Esophagus muscularis mucosa (tissue), 4 donors: ENCODE measurements around the gene NAGPA. TPM values are rescaled to one million over a fixed set of nuclear protein-coding genes. Genes with fewer than 3 reads are reported as not detected.

Source experiments
- DNase-seq: peaks from one replicate; pipeline ENCODE4 v3.0.0-alpha.2; 2017; ENCODE audit errors: extremely low spot score
- H3K27ac ChIP-seq, 4 donors: fragments of 200-600 bp; sonication (generic); replicated peaks in 1 of 4; 1 replicate in 3 of 4; 2 replicates in 1 of 4; pipeline ENCODE4 v1.5.1; 2016 to 2019; ENCODE audit warnings: mild to moderate bottlenecking in 1 of 4
- H3K27me3 ChIP-seq, 4 donors: fragments of 200-600 bp; sonication (generic); one replicate each; pipeline versions ENCODE4 v1.5.1 to v1.6.0; 2016 to 2019
- H3K36me3 ChIP-seq, 4 donors: fragments of 200-600 bp; sonication (generic); one replicate each; pipeline ENCODE4 v1.5.1; 2016 to 2019
- H3K4me1 ChIP-seq, 4 donors: fragments of 200-600 bp; sonication (generic); one replicate each; pipeline ENCODE4 v1.5.1; 2016 to 2019
- H3K4me3 ChIP-seq, 4 donors: fragments of 200-600 bp; sonication (generic); 1 replicate in 2 of 4; 2 replicates in 2 of 4; pipeline ENCODE4 v1.5.1; 2016 to 2019; ENCODE audit warnings: mild to moderate bottlenecking in 4 of 4, moderate library complexity in 1 of 4
- H3K9me3 ChIP-seq, 4 donors: fragments of 200-600 bp; sonication (generic); 1 replicate in 3 of 4; 2 replicates in 1 of 4; pipeline ENCODE4 v1.5.1; 2016 to 2019
- EP300 ChIP-seq: sonication (generic); formaldehyde crosslinking; IDR thresholded peaks from one replicate; pipeline ENCODE4 v1.6.1; 2017; ENCODE audit warnings: antibody characterized with exemption
- POLR2A ChIP-seq: fragments of 450-650 bp; IDR thresholded peaks from one replicate; pipeline ENCODE4 v1.6.1; 2017; ENCODE audit warnings: antibody characterized with exemption, moderate library complexity, mild to moderate bottlenecking, low read depth
- POLR2AphosphoS5 ChIP-seq, 2 donors: sonication (generic); formaldehyde crosslinking; IDR thresholded peaks; one replicate each; pipeline ENCODE4 v1.6.1; 2017; ENCODE audit warnings: antibody characterized with exemption in 2 of 2
- WGBS: methylation state at CpG from one replicate; pipeline ENCODE4 v1.1.5; 2018; 5-methylcytosine and 5-hydroxymethylcytosine counted together
- intact Hi-C: fragments of 100-400 bp; cut with DNase I; formaldehyde crosslinking; loops from one replicate; pipeline ENCODE4 v1.15.1; 2023
- total RNA-seq, 4 donors: library from RNA; depleted of rRNA; stranded (reverse); fragments of >200 nt; gene quantifications; one replicate each; pipeline versions ENCODE4 v1.1.0 to v1.2.1, GENCODE V29; 2016
- TF ChIP-seq, protein P1 (sequence below), 3 experiments: fragments of 200-600 bp in 2 of 3; fragments of 450-650 bp in 1 of 3; sonication (generic) in 2 of 3; IDR thresholded peaks; one replicate each; pipeline ENCODE4 v1.5.1; 2017 to 2019; ENCODE audit warnings: antibody characterized with exemption in 3 of 3, mild to moderate bottlenecking in 2 of 3, moderate library complexity in 1 of 3

The NAGPA gene
- total RNA-seq, 4 donors from 2014 or later, result 15.4 to 24.1 (median 21.1) TPM

GRCh38 chr16:5016967-5017677 lies 16.6 kb downstream of the NAGPA start:
- TF ChIP-seq POLR2AphosphoS5 (IDR thresholded peaks at IDR 0.05) (no peak), EP300 (no peak), POLR2A (no peak)
- TF ChIP-seq, protein P1, sequence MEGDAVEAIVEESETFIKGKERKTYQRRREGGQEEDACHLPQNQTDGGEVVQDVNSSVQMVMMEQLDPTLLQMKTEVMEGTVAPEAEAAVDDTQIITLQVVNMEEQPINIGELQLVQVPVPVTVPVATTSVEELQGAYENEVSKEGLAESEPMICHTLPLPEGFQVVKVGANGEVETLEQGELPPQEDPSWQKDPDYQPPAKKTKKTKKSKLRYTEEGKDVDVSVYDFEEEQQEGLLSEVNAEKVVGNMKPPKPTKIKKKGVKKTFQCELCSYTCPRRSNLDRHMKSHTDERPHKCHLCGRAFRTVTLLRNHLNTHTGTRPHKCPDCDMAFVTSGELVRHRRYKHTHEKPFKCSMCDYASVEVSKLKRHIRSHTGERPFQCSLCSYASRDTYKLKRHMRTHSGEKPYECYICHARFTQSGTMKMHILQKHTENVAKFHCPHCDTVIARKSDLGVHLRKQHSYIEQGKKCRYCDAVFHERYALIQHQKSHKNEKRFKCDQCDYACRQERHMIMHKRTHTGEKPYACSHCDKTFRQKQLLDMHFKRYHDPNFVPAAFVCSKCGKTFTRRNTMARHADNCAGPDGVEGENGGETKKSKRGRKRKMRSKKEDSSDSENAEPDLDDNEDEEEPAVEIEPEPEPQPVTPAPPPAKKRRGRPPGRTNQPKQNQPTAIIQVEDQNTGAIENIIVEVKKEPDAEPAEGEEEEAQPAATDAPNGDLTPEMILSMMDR (IDR thresholded peaks at IDR 0.05), result no peak
- intact Hi-C loops, result no loop called here
- no peak overlapping the region for H3K4me3 ChIP-seq
- DNase-seq, result no peak
- no peaks in the 10 kb centered on the region for H3K9me3 ChIP-seq
- no peaks in the 10 kb centered on the region for H3K36me3 ChIP-seq
- H3K27me3 ChIP-seq, result peaks cover 0 to 14% (median 0%) of the 10 kb centered on the region in 4 donors
- WGBS, result 67% methylated on average over 6 of the region's 6 CpGs
- H3K27ac ChIP-seq, result no peak overlapping the region
- H3K4me1 ChIP-seq, result no peaks in the 10 kb centered on the region

DNA sequence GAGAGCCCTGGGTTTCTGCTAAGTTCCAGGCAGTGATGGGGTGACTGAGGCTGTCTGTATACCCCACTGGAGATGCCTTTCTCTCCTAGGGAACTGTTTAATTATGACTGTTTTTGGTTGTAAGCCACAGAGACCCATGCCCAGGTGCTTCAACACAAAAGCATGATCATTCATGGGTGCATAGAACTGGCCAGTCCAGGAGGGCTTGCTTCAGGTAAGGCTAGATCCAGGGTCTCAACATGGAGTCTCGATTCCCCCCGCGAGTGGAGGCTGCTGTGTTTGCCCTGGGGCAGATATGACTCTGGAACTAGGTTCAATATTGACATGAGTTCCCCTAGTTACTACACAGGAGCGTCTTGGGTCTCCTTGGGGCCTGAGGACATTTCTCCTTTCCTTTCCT lies 17.8 kb downstream of the NAGPA start:
- Histone ChIP-seq H3K9me3 (no peaks in the 10 kb centered on the region), H3K27me3 (peaks cover 0 to 18% (median 0%) of the 10 kb centered on the region in 4 donors), H3K36me3 (no peaks in the 10 kb centered on the region), H3K4me1 (no peaks in the 10 kb centered on the region), H3K4me3 (no peak overlapping the region), H3K27ac (no peak overlapping the region)
- 87% methylated on average over 4 of the region's 4 CpGs for WGBS
- no peak for DNase-seq
- intact Hi-C loops, result no loop called here
- TF ChIP-seq POLR2A (no peak), EP300 (no peak), POLR2AphosphoS5 (IDR thresholded peaks at IDR 0.05) (no peak)
- TF ChIP-seq, protein P1 (IDR thresholded peaks at IDR 0.05), result no peak

DNA sequence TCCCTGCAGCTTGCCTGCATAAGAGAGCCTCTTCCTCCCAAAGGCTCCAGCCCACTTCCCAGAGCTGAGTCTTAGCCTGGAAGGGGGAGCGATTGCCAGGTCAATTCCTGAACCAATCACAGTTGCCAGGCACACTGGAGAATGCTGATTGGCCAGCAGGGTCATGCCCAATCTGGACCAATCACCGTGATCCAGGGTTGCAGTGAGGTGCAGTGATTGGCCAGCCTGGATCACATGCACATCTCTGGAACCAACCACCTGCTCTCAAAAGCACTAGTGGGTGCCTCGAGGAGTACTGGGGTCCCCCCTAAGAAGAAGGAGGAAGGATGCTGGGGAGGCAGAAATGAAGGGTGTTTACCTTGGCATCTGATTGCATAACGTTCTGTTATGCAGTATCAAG lies 18.4 kb downstream of the NAGPA start:
- no peaks in the 10 kb centered on the region for H3K36me3 ChIP-seq
- H3K27ac ChIP-seq, result no peak overlapping the region
- no peak for TF ChIP-seq POLR2AphosphoS5 (IDR thresholded peaks at IDR 0.05)
- TF ChIP-seq EP300, result no peak
- no peaks in the 10 kb centered on the region for H3K4me1 ChIP-seq
- 71% methylated on average over 2 of the region's 4 CpGs for WGBS
- H3K4me3 ChIP-seq, result no peak overlapping the region
- H3K9me3 ChIP-seq, result no peaks in the 10 kb centered on the region
- intact Hi-C loops, result no loop called here
- peaks cover 0 to 17% (median 0%) of the 10 kb centered on the region in 4 donors for H3K27me3 ChIP-seq
- DNase-seq, result no peak

DNA sequence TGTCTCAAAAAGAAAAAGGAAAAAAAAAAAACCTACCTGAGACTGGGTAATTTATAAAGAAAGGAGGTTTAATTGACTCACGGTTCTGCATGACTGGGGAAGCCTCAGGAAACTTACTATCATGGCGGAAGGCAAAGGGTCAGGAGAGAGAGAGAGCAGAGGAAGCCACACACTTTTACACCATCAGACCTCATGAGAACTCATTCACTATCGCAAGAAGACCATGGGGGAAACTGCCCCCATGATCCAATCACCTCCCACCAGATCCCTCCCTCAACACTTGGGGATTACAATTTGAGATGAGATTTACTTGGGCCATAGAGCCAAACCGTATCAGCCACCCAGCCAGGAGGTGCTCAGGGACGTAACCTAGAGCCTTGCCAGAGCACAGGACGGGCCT lies 20.8 kb downstream of the NAGPA start:
- Histone ChIP-seq H3K4me3 (no peak overlapping the region), H3K27ac (no peak overlapping the region), H3K4me1 (no peaks in the 10 kb centered on the region), H3K9me3 (no peaks in the 10 kb centered on the region), H3K36me3 (peaks cover 0 to 9% (median 0%) of the 10 kb centered on the region in 4 donors), H3K27me3 (peaks cover 0 to 24% (median 0%) of the 10 kb centered on the region in 4 donors)
- no peak for DNase-seq
- no peak for TF ChIP-seq POLR2AphosphoS5 (IDR thresholded peaks at IDR 0.05)
- no peak for TF ChIP-seq POLR2A
- TF ChIP-seq, protein P1 (IDR thresholded peaks at IDR 0.05), result no peak
- 77% methylated on average over 6 of the region's 6 CpGs for WGBS
- intact Hi-C loops, result no loop called here

GRCh38 chr16:5011637-5012036 lies 22.1 kb downstream of the NAGPA start:
- 80% methylated on average over 3 of the region's 4 CpGs for WGBS
- H3K27me3 ChIP-seq, result peaks cover 0 to 24% (median 0%) of the 10 kb centered on the region in 4 donors
- H3K36me3 ChIP-seq, result peaks cover 0 to 9% (median 0%) of the 10 kb centered on the region in 4 donors
- no peak for DNase-seq
- intact Hi-C loops, result no loop called here
- no peaks in the 10 kb centered on the region for H3K4me1 ChIP-seq
- TF ChIP-seq EP300 (no peak), POLR2A (no peak), POLR2AphosphoS5 (IDR thresholded peaks at IDR 0.05) (no peak)
- TF ChIP-seq, protein P1 (IDR thresholded peaks at IDR 0.05), result no peak
- no peaks in the 10 kb centered on the region for H3K9me3 ChIP-seq
- no peak overlapping the region for H3K27ac ChIP-seq
- H3K4me3 ChIP-seq, result no peak overlapping the region
